Stimulated activated CD4-positive, alpha-beta T cell treated with anti-CD3 and anti-CD28 coated beads, Interleukin-12 subunit alpha, Interleukin-12 subunit beta, amount 100 ng/mL, for 48 hours (primary cell): ENCODE measurements around the gene TEAD1.
A peak's percentile ranks its signal among the peaks of the same experiment; 100 is the strongest.

Experiments used
- DNase-seq, 3 donors: peaks; one replicate each; pipeline ENCODE4 v3.0.0-alpha.2; 2020; ENCODE audit warnings: low read depth in 2 of 3, low spot score in 1 of 3

The TEAD1 gene

DNA sequence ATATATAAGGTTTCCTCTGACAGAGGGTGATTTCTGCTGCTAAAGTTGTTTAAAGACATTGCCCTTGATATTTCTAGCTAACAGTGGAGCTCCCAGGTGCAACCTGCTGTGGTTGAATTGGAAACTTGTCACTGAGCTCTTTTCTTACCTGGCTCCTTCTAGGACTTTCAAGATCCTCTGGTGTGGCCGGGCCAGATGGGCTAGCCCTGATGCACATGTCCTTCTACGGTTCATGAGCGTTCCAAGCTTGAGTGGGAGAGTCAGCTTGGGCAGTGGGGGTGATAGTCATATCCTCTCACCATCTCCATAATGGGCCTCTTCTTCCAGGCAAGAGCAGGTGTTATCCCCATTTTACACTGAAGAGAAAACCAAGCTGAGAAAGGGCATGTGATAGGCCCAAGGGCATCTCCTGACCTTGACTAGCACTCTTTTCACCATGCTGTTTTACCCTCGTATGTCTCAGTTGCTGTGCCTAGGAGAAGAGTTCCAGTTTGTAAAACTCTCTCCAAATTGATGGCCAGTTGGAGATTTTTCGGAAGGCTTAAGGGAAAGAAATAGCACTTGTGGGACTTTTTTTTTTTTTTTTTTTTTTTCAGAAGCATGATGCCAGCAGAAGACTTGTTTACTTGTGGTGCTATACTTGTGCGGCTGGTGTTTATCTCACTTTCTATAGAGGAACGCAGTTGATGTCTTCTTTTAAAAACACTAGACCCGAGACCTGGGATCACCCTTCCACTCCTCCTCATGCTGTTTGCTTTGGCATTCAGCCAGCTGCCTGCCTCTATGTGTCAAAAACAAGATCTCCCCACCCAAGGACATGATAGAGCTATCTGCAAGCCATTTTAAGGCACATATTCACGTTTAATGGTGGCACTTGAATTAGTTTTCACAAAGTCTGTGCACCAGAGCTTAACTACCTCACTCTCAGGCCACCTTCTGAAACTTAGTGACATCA, 32.6 kb downstream of the TEAD1 start:
- no peak for DNase-seq

DNA sequence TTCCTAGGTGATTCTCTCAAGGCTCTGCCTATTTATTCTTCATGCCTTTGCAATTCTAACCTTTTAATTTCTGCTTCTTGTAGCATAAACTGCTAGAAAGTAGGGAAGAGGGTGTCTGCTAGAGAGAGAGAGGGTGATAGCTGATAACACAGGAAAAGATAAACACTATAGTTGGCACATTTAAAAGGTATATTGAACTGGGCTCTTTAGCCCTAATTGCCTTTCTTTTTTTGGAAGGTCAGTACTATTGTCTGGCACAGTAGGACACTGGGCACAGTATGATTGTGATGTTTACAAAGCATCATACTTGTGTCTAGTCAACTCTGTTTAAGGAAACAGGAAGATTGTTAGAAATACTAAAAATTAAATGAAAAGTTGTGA, 33.3 kb downstream of the TEAD1 start:
- no peak for DNase-seq

DNA sequence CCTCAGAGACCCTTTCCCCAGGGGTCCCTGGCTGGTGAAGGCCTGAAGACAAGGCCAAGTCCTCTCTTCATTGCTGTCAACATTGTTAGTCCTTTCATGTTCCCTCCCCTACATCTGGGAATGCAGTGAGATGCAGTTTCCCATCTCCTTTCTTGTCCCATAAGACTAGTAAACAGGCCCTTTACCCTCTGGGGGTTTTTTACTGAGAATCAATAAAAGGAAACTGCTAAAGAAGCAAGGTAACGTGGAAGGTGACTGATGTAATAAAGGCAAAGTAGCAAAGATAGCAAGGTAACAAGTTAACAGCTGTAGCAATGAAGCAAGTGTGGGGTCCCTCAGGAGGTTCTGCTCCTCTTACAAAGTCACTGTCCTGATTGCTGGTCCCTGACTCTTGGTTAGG, 37.3 kb downstream of the TEAD1 start:
- no peak for DNase-seq

DNA sequence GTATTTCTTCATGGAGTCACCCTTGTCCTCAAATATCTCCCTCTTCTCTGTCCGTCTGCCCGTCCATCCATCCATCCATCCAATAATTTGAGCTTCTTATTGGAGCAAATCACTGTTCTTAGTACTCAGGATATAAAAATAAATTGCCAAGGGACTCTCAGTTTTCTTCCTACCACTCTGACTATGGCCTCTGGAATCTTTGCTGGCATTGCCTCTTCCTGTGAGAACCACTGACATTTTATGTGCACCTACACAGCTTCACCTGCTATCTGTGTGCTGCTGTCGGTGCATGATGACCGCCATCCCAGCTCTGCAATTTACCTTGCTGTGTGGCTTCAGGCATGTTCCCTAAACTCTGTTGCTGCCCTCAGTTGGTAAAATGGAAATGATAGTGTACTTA, 37.9 kb downstream of the TEAD1 start:
- DNase-seq = no peak

DNA sequence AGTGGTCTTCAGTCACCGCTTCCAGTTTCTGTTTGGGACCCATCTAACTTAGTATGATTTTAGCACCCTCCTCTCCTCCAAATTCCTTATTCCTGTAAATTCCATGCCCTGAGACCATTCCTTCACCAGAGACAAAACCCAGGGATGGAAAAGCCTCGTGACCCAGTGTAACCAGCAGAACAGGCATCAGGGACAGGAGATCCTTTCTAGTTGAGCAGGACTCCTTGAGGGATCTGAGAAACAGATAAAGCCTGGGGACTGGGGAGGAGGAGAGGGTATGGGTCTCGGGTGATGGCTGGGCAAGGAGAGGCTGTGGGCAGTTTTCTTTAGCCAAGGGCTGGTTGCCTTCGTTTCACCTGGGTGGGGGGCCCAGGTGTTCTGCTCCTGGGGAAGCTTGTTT, 40.9 kb downstream of the TEAD1 start:
- DNase-seq = no peak

DNA sequence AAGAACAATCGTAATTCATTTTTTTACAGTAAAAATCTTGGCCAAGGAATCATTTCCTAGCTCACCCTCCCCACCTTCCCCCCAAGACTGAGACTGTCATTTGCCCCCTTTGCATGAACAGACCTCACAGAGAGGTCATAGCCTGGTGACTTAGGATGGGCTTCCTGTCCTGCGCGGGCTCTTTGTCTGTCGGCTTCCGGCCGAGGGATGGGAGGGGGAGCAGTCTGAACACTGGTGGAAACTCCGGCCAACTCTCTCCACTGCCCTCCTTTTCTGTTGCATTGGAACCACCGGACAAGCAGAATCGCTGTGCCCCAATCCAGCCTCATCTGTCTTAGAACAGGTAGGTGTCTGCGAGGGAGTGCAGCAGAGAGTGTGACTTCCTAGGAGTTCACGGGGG, 41.7 kb downstream of the TEAD1 start:
- no peak for DNase-seq

DNA sequence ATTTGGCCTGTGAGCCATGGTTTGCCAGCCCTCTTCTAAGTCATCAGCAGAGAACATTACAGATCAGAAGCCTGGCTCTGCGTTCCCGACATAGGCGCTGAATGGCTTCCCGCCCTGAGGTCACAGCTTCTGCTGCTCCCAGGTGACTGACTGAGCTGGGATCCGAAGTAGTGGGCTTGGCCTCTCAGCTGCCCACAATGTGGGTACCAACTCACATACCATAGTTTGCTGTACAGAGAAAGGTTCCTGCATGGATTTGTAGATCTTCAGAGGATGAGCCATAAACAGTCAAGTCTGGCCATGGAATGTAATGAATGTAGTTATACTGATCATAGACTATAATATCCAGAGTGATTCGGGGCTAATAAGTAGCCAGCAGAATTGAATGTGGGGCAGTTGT, 42.6 kb downstream of the TEAD1 start:
- DNase-seq = no peak

DNA sequence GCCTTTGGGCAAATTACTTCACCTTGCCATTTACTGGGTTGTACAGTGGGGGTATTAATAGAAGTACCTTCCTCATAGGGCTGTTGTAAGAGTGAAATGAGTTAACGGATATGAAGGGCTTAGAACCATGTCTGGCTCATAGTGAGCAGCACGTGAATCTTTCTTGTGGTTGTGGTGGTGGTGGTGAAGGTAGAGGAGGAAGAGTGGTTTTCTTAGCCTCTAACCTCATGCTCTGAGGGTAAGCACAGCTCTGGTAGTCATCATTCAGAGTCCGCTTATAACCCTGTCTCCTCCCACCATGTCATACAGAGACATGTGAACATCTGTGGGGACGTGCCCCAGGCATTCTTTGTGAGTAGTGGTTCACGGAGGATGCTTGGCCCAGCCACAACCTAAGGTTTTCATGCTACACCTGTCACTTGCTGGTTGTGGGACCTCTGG, 43.6 kb downstream of the TEAD1 start:
- peak; percentile 25 to 40 (median 35) for DNase-seq

DNA sequence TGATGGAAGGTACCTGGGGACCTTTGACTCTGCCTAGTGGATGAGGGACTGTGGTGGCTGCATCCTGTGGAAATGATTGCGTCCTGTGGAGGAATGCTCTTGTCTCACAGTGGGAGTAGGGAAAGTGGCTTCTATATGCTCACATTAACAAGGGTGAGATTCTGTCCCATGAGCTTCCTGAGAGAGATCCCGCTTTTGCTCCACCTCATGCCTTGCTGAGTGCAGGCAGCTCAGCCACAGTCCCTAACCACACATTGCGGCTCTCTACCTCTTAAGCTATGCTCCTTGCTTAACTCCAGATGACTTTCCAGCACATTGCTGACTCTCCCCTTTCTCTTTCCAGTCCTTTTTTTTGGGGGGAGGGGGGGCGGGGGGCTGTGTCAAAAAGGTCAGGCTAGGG, 45.0 kb downstream of the TEAD1 start:
- DNase-seq = no peak

DNA sequence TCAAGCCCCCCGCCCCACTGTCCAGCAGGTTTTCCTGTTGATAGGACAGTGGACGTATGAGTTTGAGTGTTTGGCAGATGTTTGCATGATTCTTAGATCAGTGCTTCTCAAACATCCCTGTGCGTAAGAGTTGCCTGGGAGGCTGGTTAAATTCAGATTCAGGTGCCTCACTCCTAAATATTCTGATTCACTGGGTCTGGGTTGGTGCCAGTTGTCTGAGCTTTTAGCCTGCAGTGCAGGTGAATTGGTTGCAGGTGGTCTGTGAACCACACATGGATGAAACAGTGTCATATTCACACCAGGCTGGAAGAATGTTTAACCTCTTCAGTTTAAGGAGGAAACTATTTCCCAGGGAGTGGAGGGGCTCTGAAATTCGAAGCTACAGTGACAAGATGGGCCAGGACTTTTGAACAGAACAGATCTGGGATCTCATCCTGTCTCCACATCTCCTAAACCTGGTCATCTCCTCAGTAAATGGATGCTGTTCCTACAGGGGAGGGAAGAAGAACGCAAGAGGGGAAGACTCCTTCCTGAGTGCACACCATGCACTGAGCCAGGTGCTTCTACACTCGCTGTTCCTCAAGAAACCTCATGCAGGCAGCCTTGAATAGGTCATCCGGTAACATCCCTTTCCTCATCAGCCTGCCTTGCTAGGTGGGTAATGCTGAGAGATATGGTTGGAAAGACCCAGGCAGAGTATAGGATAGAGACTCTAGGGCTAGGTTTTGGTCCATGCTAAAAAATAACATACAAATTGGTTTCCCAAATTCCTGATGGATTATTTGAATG, 47.8 kb downstream of the TEAD1 start:
- no peak for DNase-seq

DNA sequence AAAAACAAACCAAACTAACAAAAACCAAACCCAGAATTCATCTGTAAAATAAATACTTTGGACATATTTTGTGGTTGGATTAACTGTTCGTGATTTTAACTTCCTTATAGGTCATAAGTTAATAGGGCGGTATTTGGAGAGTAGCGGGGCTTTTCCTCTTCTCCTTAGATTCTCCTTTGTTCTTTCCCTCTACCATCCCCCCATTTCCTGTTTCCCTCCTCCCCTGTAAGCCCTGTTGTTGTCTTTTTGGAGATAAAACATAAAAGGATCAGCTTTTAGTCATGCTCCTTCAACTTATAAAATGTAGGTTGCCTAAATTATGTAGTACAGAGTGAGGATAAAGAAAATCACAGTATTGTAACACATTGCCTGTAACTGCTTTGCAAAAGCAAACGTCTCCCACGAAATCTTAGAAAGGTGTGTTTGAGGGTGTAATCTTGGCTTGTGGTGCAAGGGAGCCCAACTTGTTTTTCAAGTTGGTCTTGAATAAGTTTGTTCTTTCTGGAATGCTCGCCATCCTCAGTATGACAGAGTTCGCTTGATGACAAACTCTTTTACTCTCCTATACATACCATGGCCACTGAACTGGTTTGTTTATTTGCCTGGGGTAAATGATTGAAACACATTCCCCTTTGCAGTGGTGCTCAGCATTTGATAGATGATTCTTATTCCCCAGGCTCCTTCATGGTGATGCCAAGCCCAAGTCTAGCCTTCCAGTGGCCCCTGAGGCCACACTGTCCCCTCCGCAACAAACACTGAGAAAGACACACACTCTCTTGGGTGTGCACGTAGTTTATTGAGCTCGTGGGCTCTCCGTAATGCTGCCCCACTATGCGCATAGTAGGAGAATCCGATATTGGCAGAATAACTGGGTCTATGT, 49.4 kb downstream of the TEAD1 start:
- no peak for DNase-seq

DNA sequence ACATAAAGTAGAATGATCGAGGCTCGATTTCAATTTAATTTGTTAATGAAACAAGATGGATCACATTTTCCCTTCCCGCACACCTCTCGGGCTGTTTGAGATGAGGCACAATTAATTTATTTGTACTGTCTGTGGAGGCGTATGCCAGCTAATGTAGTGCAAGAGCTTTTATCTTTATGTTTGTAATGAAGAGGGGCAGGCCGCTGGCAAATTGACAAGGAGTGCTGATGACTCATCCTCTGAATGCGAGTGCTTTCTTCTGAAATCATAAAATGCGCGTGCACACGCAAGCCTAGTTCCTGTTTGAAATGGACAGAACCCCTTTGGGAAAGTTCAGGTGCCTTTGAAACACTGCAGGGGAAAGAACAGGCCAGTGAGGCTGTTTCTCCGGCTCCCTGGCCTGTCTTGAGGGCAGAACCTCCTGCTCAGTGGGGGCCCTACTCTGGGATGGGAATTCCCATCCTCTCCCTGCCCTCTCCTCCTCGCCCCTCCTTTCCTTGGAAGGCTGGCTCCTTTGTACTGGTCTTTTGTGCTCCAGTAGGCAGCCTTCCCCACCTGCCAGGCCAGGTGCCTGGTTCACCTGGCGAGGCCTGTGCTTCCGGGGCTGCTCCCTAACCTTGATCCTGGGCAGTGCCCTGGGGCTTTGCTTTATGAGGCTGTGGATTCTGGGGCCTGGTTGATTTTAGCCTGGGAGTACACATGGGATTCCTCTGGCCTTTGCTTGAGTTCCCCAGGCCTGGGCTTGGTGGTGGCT, 50.3 kb downstream of the TEAD1 start:
- DNase-seq = no peak

DNA sequence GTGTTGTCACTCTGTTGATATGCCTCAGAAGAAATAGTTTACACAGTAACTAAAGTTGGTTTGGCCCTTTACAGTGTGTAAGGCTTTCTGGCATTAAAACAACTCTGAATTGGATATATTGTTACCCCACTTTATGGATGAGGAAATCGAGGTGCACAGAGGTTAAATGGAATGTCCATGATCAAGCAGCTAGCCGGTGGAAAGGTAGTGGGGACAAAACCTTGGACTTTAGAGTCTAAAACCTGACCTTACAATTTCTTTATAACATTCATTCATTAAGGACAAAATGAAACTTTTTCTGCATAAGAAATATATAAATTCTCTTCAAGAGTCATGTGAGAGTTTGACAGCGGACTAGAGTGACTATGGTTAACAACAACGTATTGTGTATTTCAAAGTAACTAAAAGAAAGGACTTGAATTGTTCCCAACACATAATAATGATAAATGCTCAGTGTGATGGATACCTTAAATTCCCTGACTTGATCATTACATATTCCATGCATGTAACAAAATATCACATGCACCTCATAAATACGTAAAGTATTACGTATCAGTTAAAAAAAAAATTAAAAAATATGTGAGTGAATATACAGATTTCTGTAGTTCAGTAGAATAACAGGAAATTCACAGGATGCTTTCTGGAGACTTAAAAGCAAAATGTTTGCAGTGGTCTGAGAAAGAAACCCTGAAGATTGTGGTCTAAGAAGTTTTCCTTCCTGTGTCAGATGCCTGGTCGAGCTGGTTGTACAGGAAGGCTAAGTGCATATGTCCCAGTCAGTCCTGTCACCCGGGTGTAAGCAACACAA, 51.0 kb downstream of the TEAD1 start:
- no peak for DNase-seq

DNA sequence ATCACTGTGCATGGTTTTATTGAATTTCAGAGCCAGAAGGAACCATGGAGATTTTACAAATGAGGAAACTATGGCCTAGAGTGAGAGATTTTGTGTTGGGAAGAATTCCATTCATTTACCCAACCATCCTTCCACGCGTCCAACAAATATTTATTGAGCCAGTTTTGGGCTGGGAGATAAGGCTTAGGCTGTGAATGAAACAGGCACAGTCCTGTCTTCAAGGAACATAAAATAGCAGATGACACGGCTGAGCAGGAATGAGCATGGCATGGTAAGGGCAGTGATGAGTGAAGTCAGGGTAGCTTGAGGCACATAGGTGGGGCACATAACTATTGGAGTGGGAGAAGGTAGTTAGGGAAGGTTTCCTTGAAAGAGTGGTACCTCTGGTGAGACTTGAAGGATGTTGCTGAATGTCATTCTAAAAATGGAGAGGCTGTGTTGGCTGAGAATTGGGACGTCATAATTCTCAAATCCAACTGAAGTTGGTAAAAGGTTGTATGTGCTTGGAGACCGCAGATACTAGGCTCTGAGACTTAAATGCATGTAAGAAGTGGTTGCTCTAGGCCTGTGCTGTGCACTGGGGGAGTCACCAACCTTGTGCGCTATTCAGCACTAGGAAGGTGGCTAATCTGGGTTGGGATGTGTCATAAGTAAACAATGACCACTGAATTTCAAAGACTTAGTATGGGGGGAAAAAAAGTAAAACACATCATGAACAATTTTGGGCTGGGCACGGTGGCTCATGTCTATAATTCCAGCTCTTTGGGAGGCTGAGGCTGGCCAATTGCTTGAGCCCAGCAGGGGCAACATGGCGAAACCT, 51.9 kb downstream of the TEAD1 start:
- DNase-seq = no peak

DNA sequence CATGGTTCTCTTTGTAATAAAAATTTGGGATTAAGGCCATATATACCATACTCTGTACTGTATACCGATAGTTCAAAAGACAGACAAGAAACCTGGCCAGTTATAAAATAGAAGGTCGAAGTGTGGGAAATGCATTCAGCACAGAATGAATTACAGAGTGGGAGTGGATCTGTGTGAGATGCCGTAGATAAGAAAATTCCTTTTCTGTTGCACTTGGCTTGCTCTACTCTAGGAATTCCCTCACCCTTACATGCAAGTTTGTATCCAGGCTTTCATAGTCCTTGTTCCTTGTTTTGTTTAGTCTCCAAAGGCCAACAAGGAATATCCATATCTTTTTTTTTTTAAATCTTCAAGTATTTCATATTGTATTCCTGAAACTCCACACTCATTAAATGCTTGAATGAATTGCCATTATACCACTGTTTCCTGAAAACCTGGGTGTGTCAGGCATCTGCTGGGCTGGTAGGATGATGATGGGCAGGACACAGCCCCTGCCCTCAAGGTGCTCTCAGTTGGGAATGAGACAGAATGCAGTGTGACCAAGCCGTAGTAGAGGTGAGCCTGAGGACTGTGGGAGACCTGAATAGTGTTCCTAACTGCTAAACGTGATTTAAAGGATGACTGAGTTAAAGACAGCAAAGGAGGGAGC, 53.5 kb downstream of the TEAD1 start:
- no peak for DNase-seq

DNA sequence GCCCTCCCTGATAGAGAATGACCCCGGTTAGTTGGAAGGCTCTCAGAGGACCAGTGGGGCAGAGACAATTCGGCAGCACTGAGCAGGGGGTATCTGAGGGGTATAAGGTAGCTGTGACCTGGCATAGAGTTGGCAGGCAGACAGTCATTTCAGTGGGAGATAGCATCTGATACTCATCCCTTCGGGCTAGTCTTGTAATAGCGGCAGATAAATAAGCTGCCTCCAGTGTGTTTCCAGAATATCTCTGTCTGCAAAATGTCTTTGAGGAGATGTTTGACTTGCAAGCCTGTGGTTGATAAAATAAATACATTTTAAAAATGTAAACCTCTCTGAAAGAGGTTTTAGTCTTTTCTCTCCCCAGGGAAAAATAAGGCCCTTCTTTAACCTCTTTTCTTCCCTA, 54.2 kb downstream of the TEAD1 start:
- no peak for DNase-seq

DNA sequence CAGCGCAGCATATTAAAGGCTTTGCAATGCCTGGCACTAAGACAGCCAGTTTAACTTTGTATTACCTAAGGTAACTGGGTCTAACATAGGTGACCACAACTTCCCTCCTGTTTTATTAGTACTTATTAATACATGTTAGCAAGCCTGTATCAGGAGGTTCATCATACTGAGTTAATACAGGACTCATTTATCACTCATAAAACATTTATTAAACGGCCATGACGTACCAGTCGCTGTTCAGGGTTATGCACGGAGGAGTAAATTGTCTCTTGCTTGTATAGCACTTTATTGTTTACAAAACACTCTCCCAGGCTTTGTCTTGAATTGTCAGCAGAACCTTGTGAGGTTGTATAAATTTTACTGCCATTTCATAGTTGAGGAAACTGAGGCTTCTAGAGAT, 55.7 kb downstream of the TEAD1 start:
- DNase-seq = no peak

DNA sequence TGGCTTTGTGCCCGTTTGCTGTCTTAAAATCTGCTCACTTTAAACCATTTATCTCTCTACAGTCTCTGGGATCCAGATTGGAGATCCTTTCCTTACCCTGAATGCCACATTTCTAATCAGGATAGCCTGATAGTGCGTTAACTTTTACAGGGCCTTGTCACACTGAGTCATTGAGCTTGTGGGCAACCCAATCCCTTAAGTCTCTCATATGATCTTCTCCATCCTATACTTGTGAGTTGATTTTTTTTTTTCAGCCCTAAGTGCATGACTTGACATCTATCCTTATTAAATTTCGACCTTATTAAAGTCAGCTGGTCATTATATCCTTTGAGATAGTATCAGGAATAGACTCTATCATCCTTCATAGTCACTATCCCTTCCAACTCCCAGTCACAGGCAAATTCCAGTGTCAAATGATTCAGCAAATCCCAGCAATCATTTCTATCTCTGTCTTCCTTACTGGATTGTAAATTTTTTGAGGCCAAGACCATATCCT, 57.7 kb downstream of the TEAD1 start:
- no peak for DNase-seq
